Type B pancreatic cell (in vitro differentiated cells): ENCODE data around the gene TUBB4B. TPM values are rescaled to one million over a fixed set of nuclear protein-coding genes. Genes with fewer than 3 reads are reported as not detected.
A peak's percentile ranks its signal among the peaks of the same experiment; 100 is the strongest.

ENCODE experiments used
- DNase-seq: peaks from one replicate; pipeline ENCODE4 v3.0.0; 2021; ENCODE audit warnings: mixed read lengths; ENCODE audit not compliant: unreplicated experiment; ENCODE audit errors: extremely low spot score
- H3K27ac Mint-ChIP-seq: 2 replicates; pipeline ENCODE4 v1.8.0; 2021; ENCODE audit warnings: mild to moderate bottlenecking, mixed read lengths
- H3K27me3 Mint-ChIP-seq: 2 replicates; pipeline ENCODE4 v1.8.0; 2021; ENCODE audit warnings: mixed read lengths
- H3K36me3 Mint-ChIP-seq: 2 replicates; pipeline ENCODE4 v1.8.0; 2021; ENCODE audit warnings: mixed read lengths
- H3K4me1 Mint-ChIP-seq: one replicate; pipeline ENCODE4 v1.8.0; 2021; ENCODE audit warnings: mixed read lengths; ENCODE audit not compliant: unreplicated experiment
- H3K4me3 Mint-ChIP-seq: 2 replicates; pipeline ENCODE4 v1.8.0; 2021; ENCODE audit warnings: mild to moderate bottlenecking, mixed read lengths
- H3K9me3 Mint-ChIP-seq: 2 replicates; pipeline ENCODE4 v1.8.0; 2021; ENCODE audit warnings: mixed read lengths
- CTCF ChIP-seq: fragments of 200-600 bp; sonication (generic); conservative IDR thresholded peaks from 2 replicates; pipeline ENCODE4 v1.5.0; 2021; ENCODE audit warnings: antibody characterized with exemption, mild to moderate bottlenecking
- total RNA-seq: library from RNA; stranded (reverse); gene quantifications from 2 replicates; pipeline ENCODE4 v1.2.1, GENCODE V29; 2021; ENCODE audit warnings: low replicate concordance

Gene TUBB4B
- total RNA-seq, 1 donor from 2014 or later, result 326 TPM

GRCh38 chr9:137232510-137232909, 8.6 kb upstream of the TUBB4B start:
- no peak for DNase-seq
- Mint-ChIP-seq H3K27ac (no peak overlapping the region), H3K9me3 (no peaks in the 10 kb centered on the region), H3K4me3 (no peak overlapping the region), H3K4me1 (peaks cover 3% of the 10 kb centered on the region), H3K36me3 (no peaks in the 10 kb centered on the region), H3K27me3 (peaks cover 2% of the 10 kb centered on the region)
- TF ChIP-seq CTCF, result no peak

- H3K36me3 Mint-ChIP-seq, result no peaks in the 10 kb centered on the region
- no peak for TF ChIP-seq CTCF
- H3K4me3 Mint-ChIP-seq, result no peak overlapping the region
- no peak for DNase-seq
- H3K9me3 Mint-ChIP-seq, result no peaks in the 10 kb centered on the region
- H3K27ac Mint-ChIP-seq, result no peak overlapping the region
- no peaks in the 10 kb centered on the region for H3K27me3 Mint-ChIP-seq
- no peaks in the 10 kb centered on the region for H3K4me1 Mint-ChIP-seq
Measured at GRCh38 chr9:137233143-137233980, 7.7 kb upstream of the TUBB4B start.

GRCh38 chr9:137234055-137234697, 6.9 kb upstream of the TUBB4B start:
- H3K4me3 Mint-ChIP-seq, result no peak overlapping the region
- H3K4me1 Mint-ChIP-seq, result peaks cover 4% of the 10 kb centered on the region
- H3K9me3 Mint-ChIP-seq, result no peaks in the 10 kb centered on the region
- no peak for DNase-seq
- H3K27ac Mint-ChIP-seq, result no peak overlapping the region
- H3K36me3 Mint-ChIP-seq, result no peaks in the 10 kb centered on the region
- H3K27me3 Mint-ChIP-seq, result no peaks in the 10 kb centered on the region
- TF ChIP-seq CTCF, result no peak

- Mint-ChIP-seq H3K4me3 (peak overlapping the region; percentile 34), H3K4me1 (peaks cover 5% of the 10 kb centered on the region), H3K27ac (peak overlapping the region; percentile 46), H3K27me3 (no peaks in the 10 kb centered on the region), H3K36me3 (no peaks in the 10 kb centered on the region), H3K9me3 (no peaks in the 10 kb centered on the region)
- TF ChIP-seq CTCF, result no peak
- no peak for DNase-seq
Measured at GRCh38 chr9:137234758-137235423, 6.2 kb upstream of the TUBB4B start.

GRCh38 chr9:137235424-137236237, 5.5 kb upstream of the TUBB4B start:
- H3K27ac Mint-ChIP-seq, result peak overlapping the region; percentile 46
- peak; percentile 24 for TF ChIP-seq CTCF
- H3K4me3 Mint-ChIP-seq, result peak overlapping the region; percentile 34
- DNase-seq, result no peak
- H3K4me1 Mint-ChIP-seq, result peaks cover 5% of the 10 kb centered on the region
- H3K27me3 Mint-ChIP-seq, result no peaks in the 10 kb centered on the region
- no peaks in the 10 kb centered on the region for H3K9me3 Mint-ChIP-seq
- H3K36me3 Mint-ChIP-seq, result no peaks in the 10 kb centered on the region
